Transverse colon (tissue), 4 donors: ENCODE results near the gene SYNE1. TPM values are rescaled to one million over a fixed set of nuclear protein-coding genes. Genes with fewer than 3 reads are reported as not detected.
A peak's percentile ranks its signal among the peaks of the same experiment; 100 is the strongest.

Source experiments
- DNase-seq: peaks from one replicate; pipeline ENCODE4 v3.0.0-alpha.2; 2019
- H3K27ac ChIP-seq, 4 donors: fragments of 200-600 bp; sonication (generic); 2 replicates each; pipeline ENCODE4 v1.5.1; 2016 to 2018; ENCODE audit warnings: inconsistent platforms in 4 of 4
- H3K27me3 ChIP-seq: fragments of 200-600 bp; sonication (generic); 2 replicates; pipeline ENCODE4 v1.5.1; 2017; ENCODE audit warnings: inconsistent platforms
- H3K36me3 ChIP-seq, 4 donors: fragments of 200-600 bp; sonication (generic); 2 replicates each; pipeline ENCODE4 v1.5.1; 2017 to 2019; ENCODE audit warnings: inconsistent platforms in 4 of 4
- H3K4me1 ChIP-seq, 4 donors: fragments of 200-600 bp; sonication (generic); 2 replicates each; pipeline ENCODE4 v1.5.1; 2017 to 2020; ENCODE audit warnings: inconsistent platforms in 4 of 4
- H3K4me3 ChIP-seq, 4 donors: fragments of 200-600 bp; sonication (generic); 1 replicate in 1 of 4; 2 replicates in 3 of 4; pipeline versions ENCODE4 v1.5.1 to v1.6.1; 2017 to 2019; ENCODE audit warnings: inconsistent platforms in 4 of 4
- H3K9me3 ChIP-seq, 2 donors: fragments of 200-600 bp; sonication (generic); 2 replicates each; pipeline ENCODE4 v1.5.1; 2017 to 2019; ENCODE audit warnings: inconsistent platforms in 2 of 2
- CTCF ChIP-seq, 5 experiments: fragments of 200-600 bp in 3 of 5; fragments of 450-650 bp in 2 of 5; sonication (generic) in 3 of 5; IDR thresholded peaks; 1 replicate in 2 of 5; 2 replicates in 3 of 5; pipeline ENCODE4 v1.5.1; 2016 to 2017; ENCODE audit warnings: antibody characterized with exemption in 5 of 5, inconsistent platforms in 3 of 5, mild to moderate bottlenecking in 2 of 5, moderate library complexity in 1 of 5
- EP300 ChIP-seq: sonication (generic); formaldehyde crosslinking; IDR thresholded peaks from one replicate; pipeline ENCODE4 v1.6.1; 2017; ENCODE audit warnings: antibody characterized with exemption, low read depth
- POLR2A ChIP-seq: fragments of 450-650 bp; IDR thresholded peaks from one replicate; pipeline ENCODE4 v1.6.1; 2016; ENCODE audit warnings: antibody characterized with exemption, mild to moderate bottlenecking, moderate library complexity
- POLR2AphosphoS5 ChIP-seq, 3 donors: sonication (generic); formaldehyde crosslinking; IDR thresholded peaks; one replicate each; pipeline ENCODE4 v1.6.1; 2016; ENCODE audit warnings: antibody characterized with exemption in 3 of 3
- WGBS, 2 donors: methylation state at CpG; one replicate each; pipeline ENCODE4 v1.1.5; 2018; ENCODE audit warnings: low coverage in 1 of 2; 5-methylcytosine and 5-hydroxymethylcytosine counted together
- in situ Hi-C, 4 donors: fragments of 200-750 bp; cut with MboI; loops; one replicate each; pipeline versions ENCODE4 v1.15.0 to v1.15.1; 2017; ENCODE audit warnings: low sequenced_read_pairs in 3 of 4, low pct_ligation_motif_present in 1 of 4, low pct_unique_long_range_greater_than_20kb in 1 of 4
- intact Hi-C: fragments of 100-400 bp; cut with DNase I; formaldehyde crosslinking; loops from one replicate; pipeline ENCODE4 v1.15.1; 2023; ENCODE audit warnings: low total_unique reads
- total RNA-seq, 4 donors: library from RNA; depleted of rRNA; stranded (reverse); fragments of >200 nt; gene quantifications; one replicate each; pipeline ENCODE4 v1.1.0, GENCODE V29; 2016

Gene SYNE1
- total RNA-seq, 4 donors from 2014 or later = 31.4 to 87.2 (median 59.7) TPM

- TF ChIP-seq POLR2AphosphoS5 (IDR thresholded peaks at IDR 0.05) = no peak
- no peak for TF ChIP-seq EP300
- no peak for TF ChIP-seq POLR2A
- TF ChIP-seq CTCF (IDR thresholded peaks at IDR 0.05) = no peak
- DNase-seq = no peak
- Histone ChIP-seq H3K27me3 (no peaks in the 10 kb centered on the region), H3K4me1 (no peaks in the 10 kb centered on the region), H3K4me3 (no peak overlapping the region), H3K36me3 (no peaks in the 10 kb centered on the region), H3K9me3 (no peaks in the 10 kb centered on the region), H3K27ac (no peak overlapping the region)
- intact Hi-C loops (no loop called here), in situ Hi-C loops (no loop called here)
- WGBS, 2 donors = 82 to 92% methylated on average over 4 to 5 of the region's 5 CpGs
These were observed 37.1 kb downstream of the SYNE1 start for GRCh38 chr6:152600022-152600421.

GRCh38 chr6:152598901-152599537, 38.1 kb downstream of the SYNE1 start:
- Histone ChIP-seq H3K4me1 (no peaks in the 10 kb centered on the region), H3K36me3 (no peaks in the 10 kb centered on the region), H3K4me3 (no peak overlapping the region), H3K9me3 (no peaks in the 10 kb centered on the region), H3K27me3 (no peaks in the 10 kb centered on the region), H3K27ac (no peak overlapping the region)
- intact Hi-C loops = no loop called here
- no peak for DNase-seq
- in situ Hi-C loops = no loop called here
- WGBS, 2 donors = 45 to 48% methylated on average over 4 of the region's 4 CpGs
- TF ChIP-seq POLR2AphosphoS5 (IDR thresholded peaks at IDR 0.05) = no peak
- TF ChIP-seq CTCF (IDR thresholded peaks at IDR 0.05) = no peak
- no peak for TF ChIP-seq POLR2A
- TF ChIP-seq EP300 = no peak

GRCh38 chr6:152598421-152598820, 38.7 kb downstream of the SYNE1 start:
- Histone ChIP-seq H3K9me3 (no peaks in the 10 kb centered on the region), H3K27ac (no peak overlapping the region), H3K4me1 (no peaks in the 10 kb centered on the region), H3K36me3 (no peaks in the 10 kb centered on the region), H3K4me3 (no peak overlapping the region), H3K27me3 (no peaks in the 10 kb centered on the region)
- no peak for DNase-seq
- TF ChIP-seq POLR2AphosphoS5 (IDR thresholded peaks at IDR 0.05) (no peak), EP300 (no peak), POLR2A (no peak), CTCF (IDR thresholded peaks at IDR 0.05) (no peak)
- intact Hi-C loops (no loop called here), in situ Hi-C loops (no loop called here)

- no peak for TF ChIP-seq POLR2AphosphoS5 (IDR thresholded peaks at IDR 0.05)
- H3K27me3 ChIP-seq = no peaks in the 10 kb centered on the region
- DNase-seq = no peak
- 72 to 76% methylated on average over 2 of the region's 2 CpGs for WGBS, 2 donors
- no peaks in the 10 kb centered on the region for H3K9me3 ChIP-seq
- no peak overlapping the region for H3K4me3 ChIP-seq
- no peak overlapping the region for H3K27ac ChIP-seq
- no peaks in the 10 kb centered on the region for H3K4me1 ChIP-seq
- intact Hi-C loops = no loop called here
- no peaks in the 10 kb centered on the region for H3K36me3 ChIP-seq
- in situ Hi-C loops = no loop called here
These were observed 40.4 kb downstream of the SYNE1 start for GRCh38 chr6:152596726-152597125.

- Histone ChIP-seq H3K27ac (no peak overlapping the region), H3K4me1 (no peaks in the 10 kb centered on the region), H3K27me3 (no peaks in the 10 kb centered on the region), H3K9me3 (no peaks in the 10 kb centered on the region), H3K4me3 (no peak overlapping the region), H3K36me3 (no peaks in the 10 kb centered on the region)
- no peak for TF ChIP-seq POLR2A
- TF ChIP-seq CTCF (IDR thresholded peaks at IDR 0.05) = peak in 2 of 5 experiments; percentile 10 to 21
- in situ Hi-C loops = no loop called here
- no peak for DNase-seq
- intact Hi-C loops = no loop called here
- 45 to 50% methylated on average over 2 to 4 of the region's 4 CpGs for WGBS, 2 donors
These were observed 41.7 kb downstream of the SYNE1 start for GRCh38 chr6:152595499-152595898.
